HG03025 (cell line): ENCODE results near the gene GRK5.

Source experiments
- ATAC-seq: cut with Tn5 transposase; IDR thresholded peaks from one replicate; pipeline ENCODE4 v1.9.1; 2021; ENCODE audit warnings: mild to moderate bottlenecking, moderate library complexity; ENCODE audit not compliant: unreplicated experiment, low FRiP score

The GRK5 gene

GRCh38 chr10:119290301-119291048, 83.1 kb downstream of the GRK5 start:
- no peak for ATAC-seq

GRCh38 chr10:119291223-119291900, 84.0 kb downstream of the GRK5 start:
- no peak for ATAC-seq

GRCh38 chr10:119292968-119293760, 85.8 kb downstream of the GRK5 start:
- ATAC-seq: no peak

GRCh38 chr10:119296703-119297102, 89.3 kb downstream of the GRK5 start:
- ATAC-seq: no peak

- no peak for ATAC-seq
Observed at GRCh38 chr10:119297207-119297968, 90.0 kb downstream of the GRK5 start.

GRCh38 chr10:119298810-119299209, 91.4 kb downstream of the GRK5 start:
- ATAC-seq: no peak

- no peak for ATAC-seq
Observed at GRCh38 chr10:119299531-119299930, 92.2 kb downstream of the GRK5 start.

- ATAC-seq: no peak
Observed at GRCh38 chr10:119301397-119301796, 94.0 kb downstream of the GRK5 start.

- ATAC-seq: no peak
Observed at GRCh38 chr10:119302172-119302571, 94.8 kb downstream of the GRK5 start.

- no peak for ATAC-seq
Observed at GRCh38 chr10:119302591-119303253, 95.4 kb downstream of the GRK5 start.

GRCh38 chr10:119303886-119304285, 96.5 kb downstream of the GRK5 start:
- no peak for ATAC-seq

GRCh38 chr10:119304541-119304940, 97.2 kb downstream of the GRK5 start:
- no peak for ATAC-seq

GRCh38 chr10:119305860-119306513, 98.6 kb downstream of the GRK5 start:
- peak; percentile 39 for ATAC-seq

- ATAC-seq: peak; percentile 55
Observed at GRCh38 chr10:119306514-119306951, 99.2 kb downstream of the GRK5 start.

GRCh38 chr10:119306986-119307392, 99.6 kb downstream of the GRK5 start:
- no peak for ATAC-seq

- no peak for ATAC-seq
Observed at GRCh38 chr10:119308089-119308488, 100.7 kb downstream of the GRK5 start.

- ATAC-seq: no peak
Observed at GRCh38 chr10:119308551-119309422, 101.4 kb downstream of the GRK5 start.

- ATAC-seq: no peak
Observed at GRCh38 chr10:119309423-119309770, 102.0 kb downstream of the GRK5 start.

GRCh38 chr10:119310806-119311205, 103.4 kb downstream of the GRK5 start:
- no peak for ATAC-seq
